HG03064 (cell line): ENCODE results near the gene RNF168.
"Not testable (repeated sequence)": the region's sequence is repeated elsewhere in the genome, so short reads cannot be mapped to it uniquely, and the experiment has no call there.

Source experiments
- ATAC-seq: cut with Tn5 transposase; IDR thresholded peaks from one replicate; pipeline ENCODE4 v1.9.1; 2021; ENCODE audit warnings: low read depth; ENCODE audit not compliant: unreplicated experiment

The RNF168 gene

GRCh38 chr3:196503196-196504076 lies at the start of gene RNF168:
RNF168 (minus strand) TSS chr3:196503768; CDS start chr3:196503173, 595 bp downstream.
- peak; percentile 70 for ATAC-seq

GRCh38 chr3:196552253-196552652 lies 48.7 kb upstream of the RNF168 start:
- ATAC-seq = no peak

- ATAC-seq = not testable (repeated sequence)
These were observed 46.6 kb upstream of the RNF168 start for GRCh38 chr3:196550172-196550571.

GRCh38 chr3:196549312-196549711 lies 45.7 kb upstream of the RNF168 start:
- ATAC-seq = not testable (repeated sequence)

- ATAC-seq = no peak
These were observed 43.5 kb upstream of the RNF168 start for GRCh38 chr3:196547067-196547466.

- no peak for ATAC-seq
These were observed 43.0 kb upstream of the RNF168 start for GRCh38 chr3:196546537-196546936.

GRCh38 chr3:196544491-196544992 lies 41.0 kb upstream of the RNF168 start:
- no peak for ATAC-seq

- ATAC-seq = no peak
These were observed 38.3 kb upstream of the RNF168 start for GRCh38 chr3:196541684-196542445.

GRCh38 chr3:196537319-196537984 lies 33.9 kb upstream of the RNF168 start:
- ATAC-seq = no peak

- ATAC-seq = no peak
These were observed 29.7 kb upstream of the RNF168 start for GRCh38 chr3:196533260-196533681.

GRCh38 chr3:196531418-196531817 lies 27.9 kb upstream of the RNF168 start:
- ATAC-seq = no peak

GRCh38 chr3:196528639-196529233 lies 25.2 kb upstream of the RNF168 start:
- peak; percentile 70 for ATAC-seq

GRCh38 chr3:196525141-196525540 lies 21.6 kb upstream of the RNF168 start:
- no peak for ATAC-seq

GRCh38 chr3:196524527-196524926 lies 21.0 kb upstream of the RNF168 start:
- ATAC-seq = no peak

GRCh38 chr3:196523841-196524240 lies 20.3 kb upstream of the RNF168 start:
- ATAC-seq = no peak

GRCh38 chr3:196521291-196521690 lies 17.7 kb upstream of the RNF168 start:
- not testable (repeated sequence) for ATAC-seq

- no peak for ATAC-seq
These were observed 16.1 kb upstream of the RNF168 start for GRCh38 chr3:196519718-196520082.

- no peak for ATAC-seq
These were observed 15.6 kb upstream of the RNF168 start for GRCh38 chr3:196518966-196519717.

- ATAC-seq = no peak
These were observed 14.4 kb upstream of the RNF168 start for GRCh38 chr3:196517919-196518318.
